Kidney epithelial cell (primary cell): Measurements from ENCODE around the gene ADM2. TPM values are rescaled to one million over a fixed set of nuclear protein-coding genes. Genes with fewer than 3 reads are reported as not detected.

ENCODE experiments used
- DNase-seq: peaks from one replicate; pipeline ENCODE4 v3.0.0-alpha.2; 2010; ENCODE audit warnings: low read depth
- H3K27me3 ChIP-seq: 2 replicates; pipeline ENCODE4 v1.6.0; 2011; ENCODE audit warnings: low read length; ENCODE audit not compliant: control insufficient read depth, insufficient read depth
- H3K36me3 ChIP-seq: 2 replicates; pipeline ENCODE4 v1.5.1; 2011; ENCODE audit warnings: low read length; ENCODE audit not compliant: control insufficient read depth, insufficient read depth
- H3K4me3 ChIP-seq: 2 replicates; pipeline ENCODE4 v1.5.1; 2011; ENCODE audit warnings: low read depth, mild to moderate bottlenecking, control low read depth, low read length
- CTCF ChIP-seq: IDR thresholded peaks from 2 replicates; pipeline ENCODE4 v1.5.1; 2011; ENCODE audit warnings: mild to moderate bottlenecking, moderate library complexity, low read length, control low read depth, inconsistent platforms; ENCODE audit not compliant: insufficient read depth, poor library complexity, severe bottlenecking
- total RNA-seq: library from RNA; depleted of rRNA; stranded (reverse); fragments of >200 nt; gene quantifications from 2 replicates; pipeline ENCODE4 v1.2.3, GENCODE V29; 2015

ADM2 gene
- total RNA-seq, 1 donor from 2014 or later, result 27.3 TPM

- no peak for DNase-seq
- no peak for TF ChIP-seq CTCF
- no peak overlapping the region for H3K4me3 ChIP-seq
- H3K36me3 ChIP-seq, result no peaks in the 10 kb centered on the region
- no peaks in the 10 kb centered on the region for H3K27me3 ChIP-seq
These were observed 23.2 kb downstream of the ADM2 start for GRCh38 chr22:50504369-50505211.

- DNase-seq, result no peak
- no peak for TF ChIP-seq CTCF
- no peak overlapping the region for H3K4me3 ChIP-seq
- H3K36me3 ChIP-seq, result no peaks in the 10 kb centered on the region
- H3K27me3 ChIP-seq, result no peaks in the 10 kb centered on the region
These were observed 24.0 kb downstream of the ADM2 start for GRCh38 chr22:50505276-50505775.

GRCh38 chr22:50505776-50506610 is 24.6 kb downstream of the ADM2 start:
- Histone ChIP-seq H3K4me3 (peak overlapping the region; percentile 99), H3K36me3 (no peaks in the 10 kb centered on the region), H3K27me3 (no peaks in the 10 kb centered on the region)
- DNase-seq, result no peak
- TF ChIP-seq CTCF, result no peak

GRCh38 chr22:50506611-50507420 is 25.5 kb downstream of the ADM2 start:
- no peaks in the 10 kb centered on the region for H3K27me3 ChIP-seq
- TF ChIP-seq CTCF, result no peak
- no peaks in the 10 kb centered on the region for H3K36me3 ChIP-seq
- H3K4me3 ChIP-seq, result peak overlapping the region; percentile 99
- DNase-seq, result no peak

GRCh38 chr22:50507421-50507990 is 26.2 kb downstream of the ADM2 start, which contains the start of gene LMF2:
LMF2 (minus strand) TSS chr22:50507702; CDS start chr22:50507675, 27 bp downstream.
- TF ChIP-seq CTCF, result no peak
- no peak for DNase-seq
- no peaks in the 10 kb centered on the region for H3K36me3 ChIP-seq

More at GRCh38 chr22:50507421-50507990, 26.2 kb downstream of the ADM2 start, which contains the start of gene LMF2:
- H3K4me3 ChIP-seq, result peak within 1 kb of the TSS; percentile 99
- no peaks in the 10 kb centered on the region for H3K27me3 ChIP-seq
